GM19351 (cell line): ENCODE data around the gene FCHO2.

Experiments
- ATAC-seq: cut with Tn5 transposase; IDR thresholded peaks from one replicate; pipeline ENCODE4 v1.9.1; 2021; ENCODE audit warnings: mild to moderate bottlenecking, moderate library complexity; ENCODE audit not compliant: unreplicated experiment

FCHO2 gene

GRCh38 chr5:73106335-73106734 lies 150.5 kb downstream of the FCHO2 start:
- no peak for ATAC-seq

- ATAC-seq, result no peak
Observed at GRCh38 chr5:73110190-73110589, 154.3 kb downstream of the FCHO2 start.

GRCh38 chr5:73111536-73111935 lies 155.7 kb downstream of the FCHO2 start:
- ATAC-seq, result no peak

DNA sequence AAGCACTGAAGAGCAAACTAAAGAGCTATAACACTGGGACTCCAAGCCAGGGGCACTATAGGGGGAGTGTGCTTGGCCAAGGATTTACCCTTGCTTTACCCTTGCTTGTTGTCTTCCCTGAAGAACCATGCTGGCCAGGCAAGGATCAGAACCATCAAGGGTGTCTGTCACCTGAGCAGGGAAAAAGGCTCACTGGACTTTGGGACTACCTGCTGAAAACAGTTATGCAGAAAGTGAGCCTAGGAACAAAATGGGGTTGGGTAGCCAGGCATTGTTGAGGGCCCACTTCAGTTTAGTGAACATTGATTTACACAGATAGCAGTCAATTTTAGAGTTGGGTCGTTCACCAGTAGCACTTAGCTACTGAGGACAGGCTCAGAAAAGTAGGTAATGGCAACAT lies 156.5 kb downstream of the FCHO2 start:
- no peak for ATAC-seq

DNA sequence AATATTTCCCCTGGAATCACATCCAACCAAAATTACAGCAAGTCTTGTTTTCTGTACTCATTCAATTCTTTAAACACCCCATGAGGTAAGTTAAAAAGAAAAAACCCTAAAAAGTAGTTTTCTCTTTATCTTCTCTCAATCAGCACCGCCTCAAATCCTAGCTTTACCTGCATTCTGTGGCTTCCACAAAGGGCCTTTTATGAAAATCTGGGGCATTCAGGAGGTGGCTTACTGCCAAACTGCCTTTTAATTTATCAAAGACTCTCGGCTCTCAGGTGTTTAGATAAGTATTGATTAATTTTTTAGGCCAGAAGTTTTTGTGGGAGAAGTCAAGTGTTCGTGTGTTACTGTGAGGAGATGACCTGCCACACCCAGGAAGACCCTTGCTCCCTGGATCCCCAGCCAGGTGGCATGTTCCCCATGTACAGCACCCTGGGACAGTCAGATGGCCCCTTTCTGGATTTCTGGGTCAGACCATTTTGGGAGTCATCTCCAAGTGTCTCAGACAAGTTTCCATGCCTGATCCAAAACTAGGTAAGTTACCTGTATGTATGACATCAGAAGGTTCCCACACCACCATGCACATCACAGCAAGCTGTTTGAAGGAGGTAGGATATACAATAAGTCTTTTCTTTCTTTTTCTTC lies 158.3 kb downstream of the FCHO2 start:
- no peak for ATAC-seq

- no peak for ATAC-seq
Observed at GRCh38 chr5:73115399-73116051, 159.7 kb downstream of the FCHO2 start.

DNA sequence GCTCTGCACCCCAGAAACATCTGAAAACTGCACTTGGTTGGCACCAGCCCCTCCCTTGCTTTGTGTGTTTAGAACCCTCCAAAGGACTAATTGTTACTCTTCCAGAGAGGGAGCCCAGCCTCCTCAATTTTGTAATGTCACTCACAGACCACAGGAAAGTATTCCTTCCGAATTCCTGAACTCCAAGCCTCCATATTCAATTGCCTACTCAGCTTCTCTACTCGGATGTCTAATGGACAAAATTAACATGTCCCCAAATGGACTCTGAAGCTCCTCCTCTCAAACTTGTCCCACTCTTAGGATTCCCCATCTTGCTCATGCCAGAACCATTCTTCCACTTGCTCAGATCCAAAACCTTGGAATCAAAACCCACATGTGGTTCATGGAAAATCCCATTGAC lies 160.7 kb downstream of the FCHO2 start:
- ATAC-seq, result no peak

DNA sequence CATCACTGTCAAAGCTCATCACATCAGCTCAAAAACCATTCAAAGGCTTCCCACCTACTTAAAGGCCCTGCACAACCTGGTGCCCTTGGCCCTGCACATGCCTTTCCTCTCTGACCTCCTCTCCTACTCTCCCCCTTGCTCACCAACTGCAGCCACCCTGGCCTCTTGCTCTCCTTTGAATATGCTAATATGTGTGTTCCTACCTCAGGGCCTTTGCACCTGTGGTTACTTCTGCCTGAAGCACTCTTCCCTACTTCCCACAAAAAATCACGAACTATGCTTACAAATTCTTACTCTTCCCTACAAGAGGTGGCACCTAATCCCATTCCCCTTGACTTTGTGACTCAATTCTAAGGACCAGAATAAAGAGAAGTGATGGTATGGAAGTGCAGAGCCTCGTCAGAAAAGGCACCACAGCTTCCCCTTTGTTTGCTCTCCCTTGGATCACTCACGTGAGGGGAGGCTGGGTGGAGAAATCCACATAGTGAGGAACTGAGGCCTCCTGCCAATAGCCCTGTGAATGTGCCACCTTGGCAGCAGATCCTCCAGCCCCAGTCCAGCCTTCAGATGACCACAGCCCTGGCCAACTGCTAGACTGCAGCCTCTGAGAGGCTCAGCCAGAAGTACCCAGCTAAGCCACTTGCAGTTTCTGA lies 161.4 kb downstream of the FCHO2 start:
- ATAC-seq, result no peak

- ATAC-seq, result no peak
Observed at GRCh38 chr5:73118391-73118973, 162.6 kb downstream of the FCHO2 start.

- no peak for ATAC-seq
Observed at GRCh38 chr5:73119451-73120157, 163.8 kb downstream of the FCHO2 start.

GRCh38 chr5:73120222-73121118 lies 164.6 kb downstream of the FCHO2 start, which contains the start of gene TMEM171:
Gene TMEM171, plus strand, starts transcription at chr5:73120575. Its CDS starts 2,799 bp downstream, at chr5:73123374.
- ATAC-seq, result no peak

DNA sequence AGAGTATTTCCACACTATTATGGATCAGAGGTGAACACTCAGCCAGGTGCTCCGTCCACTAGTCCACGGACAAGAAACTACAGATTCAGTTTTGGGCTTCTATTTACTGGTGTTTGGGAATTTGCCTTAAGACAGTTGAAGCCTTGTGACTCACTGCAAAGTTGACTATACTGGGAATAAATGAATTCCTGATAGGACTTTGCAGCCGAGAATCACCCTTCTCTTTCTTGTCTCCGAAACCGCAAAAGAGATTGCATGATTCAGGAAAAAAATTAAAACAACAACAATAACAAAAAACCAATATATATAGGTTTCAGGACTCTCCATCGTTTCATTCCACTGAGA lies 165.2 kb downstream of the FCHO2 start:
- ATAC-seq, result no peak

GRCh38 chr5:73122875-73123810 lies 167.3 kb downstream of the FCHO2 start:
- no peak for ATAC-seq

DNA sequence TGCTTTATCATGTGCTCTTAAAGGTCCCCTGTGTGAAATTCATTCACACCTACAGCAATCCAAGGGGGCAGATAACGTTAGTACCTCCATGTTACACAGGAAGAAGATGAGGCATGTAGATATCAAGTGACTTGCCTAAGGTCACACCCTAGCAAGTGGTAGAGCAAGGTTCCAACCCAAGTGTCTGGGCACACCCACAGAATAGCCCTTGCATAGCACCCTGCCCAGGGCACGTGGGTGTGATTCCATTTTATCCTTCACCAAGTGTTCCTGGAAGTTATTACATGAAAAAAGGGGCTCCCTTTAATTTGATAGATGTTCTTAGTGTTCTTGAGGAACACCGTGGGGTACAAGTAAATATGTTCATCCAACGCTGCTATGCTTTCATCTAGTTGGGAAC lies 169.4 kb downstream of the FCHO2 start:
- ATAC-seq, result no peak

DNA sequence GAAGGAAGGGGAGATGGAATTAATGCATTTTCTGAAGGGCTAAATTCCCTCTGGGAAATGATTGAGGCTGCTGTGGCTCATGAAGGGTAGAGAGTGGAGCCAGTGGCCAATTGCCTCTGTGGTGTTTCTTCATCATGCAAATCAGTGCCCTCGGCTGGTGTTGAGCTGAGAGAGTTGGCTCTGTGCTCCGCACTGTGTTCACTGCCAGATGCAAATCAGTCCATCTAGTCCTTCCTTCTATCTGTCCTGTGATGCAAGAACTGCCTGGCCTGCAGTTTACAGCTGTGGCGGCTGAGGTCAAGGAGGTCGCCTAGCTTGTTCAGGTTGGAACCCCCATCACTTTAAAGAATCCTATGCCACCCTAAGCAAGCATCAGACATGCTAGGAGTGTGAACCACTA lies 170.5 kb downstream of the FCHO2 start:
- no peak for ATAC-seq

DNA sequence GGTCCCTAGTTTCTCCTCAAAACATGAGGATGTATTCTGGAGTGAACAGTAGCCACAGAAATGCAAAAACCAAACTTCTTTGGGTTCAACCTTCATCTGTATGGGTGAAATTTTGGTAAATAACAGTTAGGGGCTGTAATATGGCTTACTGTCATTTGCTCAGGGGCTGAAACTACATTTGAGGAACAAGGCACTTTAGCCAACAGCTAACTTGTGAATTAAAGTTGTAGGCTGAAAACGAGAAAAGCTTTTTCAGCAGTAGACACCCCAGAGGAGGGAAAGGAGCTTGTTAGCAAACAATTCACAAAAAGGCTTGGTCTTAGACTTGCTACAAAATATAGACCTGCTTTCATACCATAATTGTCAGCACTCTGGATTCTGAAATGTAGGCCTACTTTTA lies 171.1 kb downstream of the FCHO2 start:
- ATAC-seq, result no peak

DNA sequence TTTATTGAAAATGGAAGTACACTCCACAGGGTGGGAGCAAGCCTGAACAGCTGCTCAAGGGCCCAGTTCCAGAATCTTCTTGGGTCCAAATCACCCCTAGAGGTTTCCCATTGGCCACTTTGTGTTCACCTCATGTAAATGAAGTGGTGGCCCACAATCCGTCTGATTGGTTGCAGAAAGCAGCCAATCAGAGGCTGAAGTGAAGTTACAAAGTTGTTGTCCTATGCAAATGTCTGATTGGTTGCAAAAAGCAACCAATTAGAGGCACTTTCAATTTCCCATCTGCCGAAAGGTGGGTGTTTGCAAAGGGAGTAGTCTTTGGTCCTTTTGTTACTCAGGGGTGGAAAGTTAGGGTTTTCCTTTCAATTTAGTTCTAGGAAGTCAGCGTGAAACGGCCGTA lies 173.3 kb downstream of the FCHO2 start:
- no peak for ATAC-seq

DNA sequence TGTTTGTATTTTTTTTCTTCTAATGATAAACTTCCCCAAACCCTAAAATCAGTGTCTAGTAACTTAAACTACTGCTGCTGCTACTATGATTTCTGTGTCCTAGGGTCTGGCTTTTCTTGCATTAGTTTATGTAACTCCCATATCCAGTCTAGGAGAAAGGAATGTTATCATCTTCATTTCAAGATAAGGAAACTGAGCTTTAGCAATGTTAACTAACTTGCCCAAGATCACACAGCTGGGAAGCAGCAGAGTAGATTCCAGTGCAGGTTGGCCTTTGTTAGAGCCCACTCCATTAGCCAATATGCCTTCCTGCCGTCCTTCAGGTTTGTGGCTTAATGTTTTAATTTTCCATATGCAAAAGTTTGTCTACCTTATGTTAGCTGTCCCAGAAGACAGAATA lies 175.0 kb downstream of the FCHO2 start:
- no peak for ATAC-seq

DNA sequence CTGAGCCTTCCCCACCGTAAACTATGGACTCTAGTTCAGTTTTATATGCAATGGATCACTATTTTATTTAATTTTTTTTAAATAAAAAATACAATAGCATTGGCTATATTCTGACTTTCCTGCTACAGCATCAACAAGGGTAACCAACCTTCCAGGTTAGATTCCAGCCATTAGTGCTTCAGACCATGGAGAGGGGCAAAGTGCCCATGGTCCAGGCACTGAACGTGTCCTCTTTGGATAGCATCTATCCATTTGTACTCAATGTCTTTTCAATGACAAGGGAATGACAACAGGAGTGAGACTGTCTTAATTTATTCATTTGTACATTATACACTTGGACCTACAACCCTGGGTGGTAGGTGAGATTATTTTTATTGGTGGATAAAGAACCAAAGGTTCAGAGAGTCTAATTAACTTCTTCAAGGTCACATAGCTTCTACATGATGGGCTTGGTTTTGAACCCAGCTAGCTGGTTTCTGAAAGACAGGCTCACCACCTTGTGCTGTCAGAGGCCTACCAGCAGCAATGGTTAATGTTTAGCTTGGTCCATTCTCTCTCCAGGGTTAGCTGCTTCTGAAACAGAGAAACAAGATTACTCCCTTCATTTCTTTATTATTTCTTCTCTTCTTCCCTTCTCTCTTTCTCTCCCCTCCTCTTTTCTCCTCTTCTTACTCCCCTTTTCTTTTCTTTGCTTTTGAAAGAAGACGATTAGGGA lies 176.0 kb downstream of the FCHO2 start:
- ATAC-seq, result no peak
